GM10266 (cell line): ENCODE results near the gene TPM2.
A peak's percentile ranks its signal among the peaks of the same experiment; 100 is the strongest.

Source experiments
- DNase-seq: peaks from one replicate; pipeline ENCODE4 v3.0.0; 2012; ENCODE audit errors: extremely low spot score
- CTCF ChIP-seq: IDR thresholded peaks from 2 replicates; pipeline ENCODE4 v1.5.1; 2012; ENCODE audit warnings: mild to moderate bottlenecking, low read depth; ENCODE audit not compliant: control insufficient read depth, insufficient read depth; ENCODE audit errors: missing control alignments

The TPM2 gene

GRCh38 chr9:35675732-35676392 is 13.9 kb downstream of the TPM2 start:
- no peak for TF ChIP-seq CTCF
- DNase-seq: peak; percentile 76

GRCh38 chr9:35675204-35675603 is 14.5 kb downstream of the TPM2 start:
- no peak for DNase-seq
- no peak for TF ChIP-seq CTCF

GRCh38 chr9:35674025-35674361 is 15.7 kb downstream of the TPM2 start:
- TF ChIP-seq CTCF: no peak
- DNase-seq: no peak

DNA sequence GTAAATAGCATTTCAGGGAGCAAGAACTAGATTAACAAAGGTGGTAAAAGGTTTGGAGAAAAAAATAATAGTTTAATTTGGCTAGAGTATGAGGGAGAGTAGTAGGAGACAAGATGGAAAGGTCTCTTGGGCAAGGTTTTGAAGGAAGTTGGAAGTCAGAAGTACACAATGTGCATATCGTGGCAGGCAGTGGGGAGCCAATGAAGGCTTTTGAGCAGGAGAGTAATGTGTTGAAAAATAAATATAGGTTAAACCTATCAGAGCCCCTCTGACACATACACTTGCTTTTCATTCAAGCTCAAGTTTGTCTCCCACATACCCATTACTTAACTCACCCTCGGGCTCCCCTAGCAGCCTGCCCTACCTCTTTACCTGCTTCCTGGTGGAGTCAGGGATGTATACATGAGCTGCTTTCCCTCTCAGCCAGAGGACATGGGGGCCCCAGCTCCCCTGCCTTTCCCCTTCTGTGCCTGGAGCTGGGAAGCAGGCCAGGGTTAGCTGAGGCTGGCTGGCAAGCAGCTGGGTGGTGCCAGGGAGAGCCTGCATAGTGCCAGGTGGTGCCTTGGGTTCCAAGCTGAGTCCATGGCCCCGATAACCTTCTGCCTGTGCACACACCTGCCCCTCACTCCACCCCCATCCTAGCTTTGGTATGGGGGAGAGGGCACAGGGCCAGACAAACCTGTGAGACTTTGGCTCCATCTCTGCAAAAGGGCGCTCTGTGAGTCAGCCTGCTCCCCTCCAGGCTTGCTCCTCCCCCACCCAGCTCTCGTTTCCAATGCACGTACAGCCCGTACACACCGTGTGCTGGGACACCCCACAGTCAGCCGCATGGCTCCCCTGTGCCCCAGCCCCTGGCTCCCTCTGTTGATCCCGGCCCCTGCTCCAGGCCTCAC is 16.3 kb downstream of the TPM2 start, which contains the start of gene CA9:
CA9 (plus strand) TSS at position 797 of the 893 bp plus-strand sequence; CDS start at position 829, 32 bp downstream.
- DNase-seq: no peak

GRCh38 chr9:35669331-35670145 is 20.2 kb downstream of the TPM2 start:
- TF ChIP-seq CTCF: no peak
- DNase-seq: no peak

More for the DNA sequence above, 16.3 kb downstream of the TPM2 start, which contains the start of gene CA9:
- no peak for TF ChIP-seq CTCF

GRCh38 chr9:35667939-35668338 is 21.8 kb downstream of the TPM2 start:
- TF ChIP-seq CTCF: no peak
- DNase-seq: no peak
